ENCODE measurements around the gene FAM199X. TPM values are rescaled to one million over a fixed set of nuclear protein-coding genes. Genes with fewer than 3 reads are reported as not detected.

The FAM199X gene
- total RNA-seq, 5 donors from 2014 or later (not counting 1 experiment from before 2014, with no cell fraction given), result 15.3 to 17.2 (median 16.2) TPM

- ATAC-seq (replicated peaks in 1 of 4) (no peak), DNase-seq (no peak)
- no peak overlapping the region for H3K4me3 Mint-ChIP-seq
- peaks cover 17% of the 10 kb centered on the region for H3K36me3 Mint-ChIP-seq
- peaks cover 20 to 36% (median 21%) of the 10 kb centered on the region in 3 donors for H3K4me1 Mint-ChIP-seq
- no peak overlapping the region for H3K27ac Mint-ChIP-seq
- CTCF ChIA-PET, result interaction anchor here in 1 of 2 donors (0.6 to 1.3 kb wide), 2 partner anchors 22 to 38 kb away, joined by 4 read pairs; no protein-coding TSS in a partner anchor
- peaks cover 0 to 14% of the 10 kb centered on the region in 2 donors for H3K27me3 Mint-ChIP-seq
- H3K4me1 ChIP-seq (ENCODE audit: control insufficient read depth in 1 of 2, extremely low read depth in 1 of 2, insufficient read depth in 2 of 2, low read length in 2 of 2), result no peaks in the 10 kb centered on the region
- H3K9me3 Mint-ChIP-seq, result no peaks in the 10 kb centered on the region
- H3K27ac ChIP-seq (ENCODE audit: low read length), result no peak overlapping the region
- H3K27me3 ChIP-seq (replicated peaks in 1 of 2; ENCODE audit: control insufficient read depth in 2 of 2, extremely low read depth in 1 of 2, insufficient read depth in 2 of 2, low read length in 1 of 2), result no peaks in the 10 kb centered on the region
- POLR2A ChIA-PET, result no interaction called here
- WGBS (ENCODE audit: insufficient coverage), result no CpG with 5 or more reads among the region's 6 CpGs
- no peaks in the 10 kb centered on the region for H3K9me3 ChIP-seq
- H3K36me3 ChIP-seq (ENCODE audit: control insufficient read depth in 2 of 2, extremely low read depth in 1 of 2, insufficient read depth in 1 of 2, low read length in 1 of 2), result no peaks in the 10 kb centered on the region
- H3K4me3 ChIP-seq (ENCODE audit: control insufficient read depth in 1 of 2, extremely low read depth in 1 of 2, low read length in 1 of 2), result no peak overlapping the region
These were observed 7.6 kb downstream of the FAM199X start for GRCh38 chrX:104173841-104174240.

- Histone ChIP-seq H3K36me3 (ENCODE audit: control insufficient read depth in 2 of 2, extremely low read depth in 1 of 2, insufficient read depth in 1 of 2, low read length in 1 of 2) (peaks cover 0 to 13% of the 10 kb centered on the region in 2 donors), H3K4me3 (ENCODE audit: control insufficient read depth in 1 of 2, extremely low read depth in 1 of 2, low read length in 1 of 2) (no peak overlapping the region), H3K4me1 (ENCODE audit: control insufficient read depth in 1 of 2, extremely low read depth in 1 of 2, insufficient read depth in 2 of 2, low read length in 2 of 2) (no peaks in the 10 kb centered on the region), H3K9me3 (no peaks in the 10 kb centered on the region), H3K27me3 (replicated peaks in 1 of 2; ENCODE audit: control insufficient read depth in 2 of 2, extremely low read depth in 1 of 2, insufficient read depth in 2 of 2, low read length in 1 of 2) (no peaks in the 10 kb centered on the region), H3K27ac (ENCODE audit: low read length) (no peak overlapping the region)
- peaks cover 0 to 23% (median 7%) of the 10 kb centered on the region in 3 donors for H3K4me1 Mint-ChIP-seq
- DNase-seq (no peak), ATAC-seq (replicated peaks in 1 of 4) (no peak)
- ChIA-PET CTCF (no interaction called here), POLR2A (no interaction called here)
- H3K27ac Mint-ChIP-seq, result no peak overlapping the region
- no CpG with 5 or more reads among the region's 4 CpGs for WGBS (ENCODE audit: insufficient coverage)
- H3K4me3 Mint-ChIP-seq, result no peak overlapping the region
- peaks cover 25% of the 10 kb centered on the region for H3K36me3 Mint-ChIP-seq
- H3K9me3 Mint-ChIP-seq, result no peaks in the 10 kb centered on the region
- H3K27me3 Mint-ChIP-seq, result peaks cover 0 to 21% of the 10 kb centered on the region in 2 donors
These were observed 17.4 kb downstream of the FAM199X start for GRCh38 chrX:104183685-104184084.

- ATAC-seq (replicated peaks in 1 of 4) (no peak), DNase-seq (no peak)
- Histone ChIP-seq H3K9me3 (no peaks in the 10 kb centered on the region), H3K27ac (ENCODE audit: low read length) (no peak overlapping the region), H3K4me1 (ENCODE audit: control insufficient read depth in 1 of 2, extremely low read depth in 1 of 2, insufficient read depth in 2 of 2, low read length in 2 of 2) (no peaks in the 10 kb centered on the region), H3K4me3 (ENCODE audit: control insufficient read depth in 1 of 2, extremely low read depth in 1 of 2, low read length in 1 of 2) (no peak overlapping the region), H3K27me3 (replicated peaks in 1 of 2; ENCODE audit: control insufficient read depth in 2 of 2, extremely low read depth in 1 of 2, insufficient read depth in 2 of 2, low read length in 1 of 2) (no peaks in the 10 kb centered on the region), H3K36me3 (ENCODE audit: control insufficient read depth in 2 of 2, extremely low read depth in 1 of 2, insufficient read depth in 1 of 2, low read length in 1 of 2) (peaks cover 0 to 35% of the 10 kb centered on the region in 2 donors)
- Mint-ChIP-seq H3K4me3 (no peak overlapping the region), H3K36me3 (peaks cover 29% of the 10 kb centered on the region), H3K9me3 (no peaks in the 10 kb centered on the region), H3K4me1 (peaks cover 0 to 6% (median 0%) of the 10 kb centered on the region in 3 donors), H3K27me3 (peaks cover 0 to 11% of the 10 kb centered on the region in 2 donors), H3K27ac (no peak overlapping the region)
- ChIA-PET POLR2A (no interaction called here), CTCF (no interaction called here)
- 100% methylated on average over 4 of the region's 8 CpGs for WGBS (ENCODE audit: insufficient coverage)
These were observed 21.7 kb downstream of the FAM199X start for GRCh38 chrX:104187931-104188330.

GRCh38 chrX:104189837-104190236, 23.6 kb downstream of the FAM199X start:
- POLR2A ChIA-PET, result no interaction called here
- Mint-ChIP-seq H3K27me3 (peaks cover 0 to 3% of the 10 kb centered on the region in 2 donors), H3K4me3 (no peak overlapping the region), H3K9me3 (no peaks in the 10 kb centered on the region), H3K4me1 (no peaks in the 10 kb centered on the region), H3K27ac (no peak overlapping the region), H3K36me3 (peaks cover 25% of the 10 kb centered on the region)
- peaks cover 0 to 35% of the 10 kb centered on the region in 2 donors for H3K36me3 ChIP-seq (ENCODE audit: control insufficient read depth in 2 of 2, extremely low read depth in 1 of 2, insufficient read depth in 1 of 2, low read length in 1 of 2)
- ATAC-seq (replicated peaks in 1 of 4) (no peak), DNase-seq (no peak)
- no peak overlapping the region for H3K27ac ChIP-seq (ENCODE audit: low read length)
- H3K4me1 ChIP-seq (ENCODE audit: control insufficient read depth in 1 of 2, extremely low read depth in 1 of 2, insufficient read depth in 2 of 2, low read length in 2 of 2), result no peaks in the 10 kb centered on the region
- H3K9me3 ChIP-seq, result no peaks in the 10 kb centered on the region
- WGBS (ENCODE audit: insufficient coverage), result no CpG with 5 or more reads among the region's 5 CpGs
- CTCF ChIA-PET, result no interaction called here
- no peak overlapping the region for H3K4me3 ChIP-seq (ENCODE audit: control insufficient read depth in 1 of 2, extremely low read depth in 1 of 2, low read length in 1 of 2)
- H3K27me3 ChIP-seq (replicated peaks in 1 of 2; ENCODE audit: control insufficient read depth in 2 of 2, extremely low read depth in 1 of 2, insufficient read depth in 2 of 2, low read length in 1 of 2), result no peaks in the 10 kb centered on the region

- Histone ChIP-seq H3K4me1 (ENCODE audit: control insufficient read depth in 1 of 2, extremely low read depth in 1 of 2, insufficient read depth in 2 of 2, low read length in 2 of 2) (no peaks in the 10 kb centered on the region), H3K36me3 (ENCODE audit: control insufficient read depth in 2 of 2, extremely low read depth in 1 of 2, insufficient read depth in 1 of 2, low read length in 1 of 2) (peaks cover 0 to 24% of the 10 kb centered on the region in 2 donors), H3K27me3 (replicated peaks in 1 of 2; ENCODE audit: control insufficient read depth in 2 of 2, extremely low read depth in 1 of 2, insufficient read depth in 2 of 2, low read length in 1 of 2) (no peaks in the 10 kb centered on the region), H3K27ac (ENCODE audit: low read length) (no peak overlapping the region), H3K4me3 (ENCODE audit: control insufficient read depth in 1 of 2, extremely low read depth in 1 of 2, low read length in 1 of 2) (no peak overlapping the region), H3K9me3 (no peaks in the 10 kb centered on the region)
- Mint-ChIP-seq H3K4me1 (no peaks in the 10 kb centered on the region), H3K27me3 (peaks cover 0 to 3% of the 10 kb centered on the region in 2 donors), H3K27ac (no peak overlapping the region), H3K4me3 (no peak overlapping the region), H3K9me3 (no peaks in the 10 kb centered on the region), H3K36me3 (peaks cover 16% of the 10 kb centered on the region)
- no peak for DNase-seq
- POLR2A ChIA-PET, result no interaction called here
- no peak for ATAC-seq (replicated peaks in 1 of 4)
- CTCF ChIA-PET, result interaction anchor here in 1 of 2 donors (0.6 kb wide), 1 partner anchor 499 kb away, joined by 3 read pairs; no protein-coding TSS in a partner anchor
- WGBS (ENCODE audit: insufficient coverage), result no CpG with 5 or more reads among the region's 2 CpGs
These were observed 27.2 kb downstream of the FAM199X start for GRCh38 chrX:104193485-104193884.

- Histone ChIP-seq H3K27me3 (replicated peaks in 1 of 2; ENCODE audit: control insufficient read depth in 2 of 2, extremely low read depth in 1 of 2, insufficient read depth in 2 of 2, low read length in 1 of 2) (no peaks in the 10 kb centered on the region), H3K4me1 (ENCODE audit: control insufficient read depth in 1 of 2, extremely low read depth in 1 of 2, insufficient read depth in 2 of 2, low read length in 2 of 2) (no peaks in the 10 kb centered on the region), H3K4me3 (ENCODE audit: control insufficient read depth in 1 of 2, extremely low read depth in 1 of 2, low read length in 1 of 2) (no peak overlapping the region), H3K36me3 (ENCODE audit: control insufficient read depth in 2 of 2, extremely low read depth in 1 of 2, insufficient read depth in 1 of 2, low read length in 1 of 2) (peaks cover 0 to 11% of the 10 kb centered on the region in 2 donors), H3K9me3 (no peaks in the 10 kb centered on the region), H3K27ac (ENCODE audit: low read length) (no peak overlapping the region)
- no peaks in the 10 kb centered on the region for H3K4me1 Mint-ChIP-seq
- H3K4me3 Mint-ChIP-seq, result no peak overlapping the region
- H3K36me3 Mint-ChIP-seq, result peaks cover 4% of the 10 kb centered on the region
- DNase-seq (no peak), ATAC-seq (replicated peaks in 1 of 4) (no peak)
- POLR2A ChIA-PET, result interaction anchor here in 1 of 2 donors (0.7 kb wide), 1 partner anchor 31 kb away, joined by 4 read pairs; no protein-coding TSS in a partner anchor
- H3K27me3 Mint-ChIP-seq, result no peaks in the 10 kb centered on the region
- no peaks in the 10 kb centered on the region for H3K9me3 Mint-ChIP-seq
- no CpG with 5 or more reads among the region's 1 CpG for WGBS (ENCODE audit: insufficient coverage)
- no peak overlapping the region for H3K27ac Mint-ChIP-seq
- CTCF ChIA-PET, result interaction anchor here (0.6 to 2.0 kb wide), 6 partner anchors 10 to 724 kb away, joined by 3 to 8 read pairs (median 5); partner anchors contain the start of gene SLC25A53 (in 1 of the 2)
These were observed 28.8 kb downstream of the FAM199X start for GRCh38 chrX:104195013-104195412.

Measured in T-cell (primary cell).